Lower lobe of right lung (tissue), 2 donors: ENCODE data around the gene NCOA7. TPM values are rescaled to one million over a fixed set of nuclear protein-coding genes. Genes with fewer than 3 reads are reported as not detected.
A peak's percentile ranks its signal among the peaks of the same experiment; 100 is the strongest.
"Not testable (repeated sequence)": the region's sequence is repeated elsewhere in the genome, so short reads cannot be mapped to it uniquely, and the experiment has no call there.

Experiments
- ATAC-seq, 2 donors: fragments of 200-7000 bp; cut with Tn5 transposase; one replicate each; pipeline ENCODE4 v1.9.1; 2020 to 2022; ENCODE audit warnings: mild to moderate bottlenecking in 2 of 2, moderate library complexity in 2 of 2
- DNase-seq: peaks from one replicate; pipeline ENCODE4 v3.0.0-alpha.2; 2020
- H3K27ac ChIP-seq: fragments of 200-600 bp; one replicate; pipeline ENCODE4 v1.8.0; 2022
- H3K27me3 ChIP-seq: fragments of 200-600 bp; one replicate; pipeline ENCODE4 v1.8.0; 2022; ENCODE audit warnings: low read depth
- H3K36me3 ChIP-seq: fragments of 200-600 bp; one replicate; pipeline ENCODE4 v1.8.0; 2022; ENCODE audit warnings: mild to moderate bottlenecking
- H3K4me1 ChIP-seq: fragments of 200-600 bp; one replicate; pipeline ENCODE4 v1.8.0; 2022
- H3K4me3 ChIP-seq: fragments of 200-600 bp; one replicate; pipeline ENCODE4 v1.8.0; 2022; ENCODE audit warnings: mild to moderate bottlenecking
- H3K9me3 ChIP-seq: fragments of 200-600 bp; one replicate; pipeline ENCODE4 v1.8.0; 2022
- intact Hi-C: fragments of 100-400 bp; cut with DNase I; formaldehyde crosslinking; loops from one replicate; pipeline ENCODE4 v1.11.0; 2022
- total RNA-seq: library from RNA; stranded (reverse); fragmentation: NEBNext Ultra II Directional; extraction: Animal tissue kit (Norgen Biotek cat#: 25700); gene quantifications from one replicate; pipeline ENCODE4 v1.2.1, GENCODE V29; 2021
- TF ChIP-seq, protein P1 (sequence below): fragments of 200-600 bp; IDR thresholded peaks from one replicate; pipeline ENCODE4 v1.8.0; 2022; ENCODE audit warnings: antibody characterized with exemption, mild to moderate bottlenecking
- donor health status: DM: no; HTN: yes; CAD: no; lungs with severe emphysema.

NCOA7 gene
- total RNA-seq, 1 donor from 2014 or later = 64.4 TPM

- TF ChIP-seq, protein P1, sequence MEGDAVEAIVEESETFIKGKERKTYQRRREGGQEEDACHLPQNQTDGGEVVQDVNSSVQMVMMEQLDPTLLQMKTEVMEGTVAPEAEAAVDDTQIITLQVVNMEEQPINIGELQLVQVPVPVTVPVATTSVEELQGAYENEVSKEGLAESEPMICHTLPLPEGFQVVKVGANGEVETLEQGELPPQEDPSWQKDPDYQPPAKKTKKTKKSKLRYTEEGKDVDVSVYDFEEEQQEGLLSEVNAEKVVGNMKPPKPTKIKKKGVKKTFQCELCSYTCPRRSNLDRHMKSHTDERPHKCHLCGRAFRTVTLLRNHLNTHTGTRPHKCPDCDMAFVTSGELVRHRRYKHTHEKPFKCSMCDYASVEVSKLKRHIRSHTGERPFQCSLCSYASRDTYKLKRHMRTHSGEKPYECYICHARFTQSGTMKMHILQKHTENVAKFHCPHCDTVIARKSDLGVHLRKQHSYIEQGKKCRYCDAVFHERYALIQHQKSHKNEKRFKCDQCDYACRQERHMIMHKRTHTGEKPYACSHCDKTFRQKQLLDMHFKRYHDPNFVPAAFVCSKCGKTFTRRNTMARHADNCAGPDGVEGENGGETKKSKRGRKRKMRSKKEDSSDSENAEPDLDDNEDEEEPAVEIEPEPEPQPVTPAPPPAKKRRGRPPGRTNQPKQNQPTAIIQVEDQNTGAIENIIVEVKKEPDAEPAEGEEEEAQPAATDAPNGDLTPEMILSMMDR = no peak
- Histone ChIP-seq H3K4me1 (no peaks in the 10 kb centered on the region), H3K4me3 (no peak overlapping the region), H3K27ac (no peak overlapping the region), H3K36me3 (peaks cover 26% of the 10 kb centered on the region), H3K27me3 (no peaks in the 10 kb centered on the region), H3K9me3 (no peaks in the 10 kb centered on the region)
- ATAC-seq = no peak
- no peak for DNase-seq
- intact Hi-C loops = no loop called here
Measured at GRCh38 chr6:125970760-125971159, 180.0 kb downstream of the NCOA7 start.

DNA sequence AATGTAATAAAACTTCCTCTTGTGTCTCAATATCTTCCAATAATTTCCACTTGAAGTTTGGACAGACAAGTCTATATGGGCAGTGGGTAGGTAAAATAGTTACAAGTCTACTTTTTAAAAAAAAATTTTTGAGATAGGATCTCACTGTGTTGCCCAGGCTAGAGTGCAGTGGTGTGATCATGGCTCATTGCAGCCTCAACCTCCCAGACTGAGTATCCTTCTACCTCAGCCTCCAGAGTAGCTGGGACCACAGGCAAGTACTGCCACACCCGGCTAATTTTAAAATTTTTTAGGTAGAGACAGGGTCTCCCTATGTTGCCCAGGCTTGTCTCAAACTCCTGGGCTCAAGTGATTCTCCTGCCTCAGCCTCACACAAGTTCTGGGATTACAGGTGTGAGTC is 181.7 kb downstream of the NCOA7 start:
- intact Hi-C loops, H3K4me1 ChIP-seq, H3K27ac ChIP-seq, H3K9me3 ChIP-seq, DNase-seq, H3K4me3 ChIP-seq, ATAC-seq, H3K27me3 ChIP-seq: not testable (repeated sequence)
- peaks cover 27% of the 10 kb centered on the region for H3K36me3 ChIP-seq

DNA sequence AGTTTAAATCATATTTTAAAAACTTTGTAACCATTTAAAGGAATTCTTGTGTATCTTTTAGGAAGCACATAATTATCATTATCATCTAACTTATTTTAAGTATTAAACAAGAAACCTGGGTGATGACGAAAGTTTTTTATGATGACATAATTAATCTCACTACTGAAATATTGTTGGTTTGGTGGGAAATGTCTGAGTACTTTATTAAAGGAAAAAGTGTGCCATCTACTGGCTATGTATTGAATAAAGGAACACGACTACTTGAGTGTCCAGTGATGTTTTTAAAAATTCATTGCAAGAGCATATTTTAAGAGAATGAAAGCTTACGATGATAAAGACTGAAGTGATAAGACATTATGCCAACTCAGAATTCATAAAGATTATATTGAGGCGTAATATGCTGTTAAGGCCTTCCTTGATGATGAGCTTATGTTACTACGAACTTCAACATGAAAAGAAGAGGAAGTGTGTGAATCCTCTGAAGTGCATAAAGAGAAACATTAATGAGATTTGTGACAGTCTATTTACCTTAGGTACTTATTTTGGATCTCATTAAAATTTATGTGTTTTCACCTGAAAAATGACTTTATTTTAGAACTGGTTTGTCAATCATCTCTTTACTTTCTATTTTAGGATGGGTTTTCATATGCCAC is 183.6 kb downstream of the NCOA7 start:
- ATAC-seq (peak; percentile 48 to 84), DNase-seq (no peak)
- no peak overlapping the region for H3K27ac ChIP-seq
- H3K4me1 ChIP-seq = no peaks in the 10 kb centered on the region
- TF ChIP-seq, protein P1 = peak; percentile 60
- H3K4me3 ChIP-seq = no peak overlapping the region
- intact Hi-C loops = no loop called here
- no peaks in the 10 kb centered on the region for H3K27me3 ChIP-seq
- peaks cover 24% of the 10 kb centered on the region for H3K36me3 ChIP-seq
- H3K9me3 ChIP-seq = no peaks in the 10 kb centered on the region

GRCh38 chr6:125979101-125979500 is 188.3 kb downstream of the NCOA7 start:
- ATAC-seq (no peak), DNase-seq (no peak)
- H3K36me3 ChIP-seq = peaks cover 24% of the 10 kb centered on the region
- no peaks in the 10 kb centered on the region for H3K27me3 ChIP-seq
- TF ChIP-seq, protein P1 = no peak
- H3K4me3 ChIP-seq = no peak overlapping the region
- H3K9me3 ChIP-seq = no peaks in the 10 kb centered on the region
- no peak overlapping the region for H3K27ac ChIP-seq
- intact Hi-C loops = no loop called here
- no peaks in the 10 kb centered on the region for H3K4me1 ChIP-seq

Other genes starting within 250 kb of the NCOA7 start
- gene HEY2, start 41.3 kb upstream of the NCOA7 start, total RNA-seq = 2.8 TPM
- gene HINT3, start 165.8 kb downstream of the NCOA7 start, total RNA-seq = 28.3 TPM
- 17.1 TPM for gene TRMT11, start 195.6 kb downstream of the NCOA7 start, total RNA-seq